PC-3 (cell line): ENCODE data around the gene EZR. TPM values are rescaled to one million over a fixed set of nuclear protein-coding genes. Genes with fewer than 3 reads are reported as not detected.

Experiments
- ATAC-seq: fragments of 200-7000 bp; cut with Tn5 transposase; 2 replicates; pipeline ENCODE4 v1.9.1; 2020; ENCODE audit warnings: mild to moderate bottlenecking, moderate library complexity
- BruUV-seq: library from RNA; stranded (reverse); fragments of 400-500 nt; replicated peaks from 2 replicates; lab custom pipeline; 2021; lab: Mats Ljungman, UMichigan
- CTCF ChIA-PET: fragments of 300-600 bp; sonication (Branson Sonifier 250); formaldehyde crosslinking; loops from one replicate; lab custom pipeline; 2022; ENCODE audit warnings: antibody characterized with exemption; lab: Charles Lee
- POLR2A ChIA-PET: fragments of 300-600 bp; sonication (Branson Sonifier 250); formaldehyde crosslinking; loops from one replicate; lab custom pipeline; 2022; ENCODE audit warnings: antibody characterized with exemption; ENCODE audit not compliant: unreplicated experiment; lab: Charles Lee
- DNase-seq: peaks from one replicate; pipeline ENCODE4 v3.0.0-alpha.2; 2015
- H2AFZ ChIP-seq: fragments of 300-600 bp; sonication (generic); 2 replicates; pipeline ENCODE4 v1.6.0; 2016; ENCODE audit warnings: antibody characterized with exemption, low read length
- H3F3A ChIP-seq: fragments of 300-600 bp; sonication (generic); one replicate; pipeline ENCODE4 v1.6.0; 2017; ENCODE audit warnings: antibody characterized with exemption, low read length, control low read depth, mild to moderate bottlenecking; ENCODE audit not compliant: unreplicated experiment
- H3K27ac ChIP-seq: fragments of 300-600 bp; sonication (generic); 2 replicates; pipeline ENCODE4 v1.5.1; 2016; ENCODE audit warnings: mild to moderate bottlenecking, low read length
- H3K27me3 ChIP-seq: fragments of 300-600 bp; sonication (generic); 2 replicates; pipeline ENCODE4 v1.6.1; 2016; ENCODE audit warnings: low read length, mixed read lengths
- H3K36me3 ChIP-seq: fragments of 300-600 bp; sonication (generic); 2 replicates; pipeline ENCODE4 v1.6.1; 2016; ENCODE audit warnings: low read depth, mixed run types, low read length, mixed read lengths
- H3K4me1 ChIP-seq: fragments of 300-600 bp; sonication (generic); 2 replicates; pipeline ENCODE4 v1.5.1; 2016; ENCODE audit warnings: low read length; ENCODE audit not compliant: insufficient read depth
- H3K4me2 ChIP-seq: fragments of 300-600 bp; sonication (generic); 2 replicates; pipeline ENCODE4 v1.6.0; 2016; ENCODE audit warnings: low read length
- H3K4me3 ChIP-seq: fragments of 300-600 bp; sonication (generic); 2 replicates; pipeline ENCODE4 v1.5.1; 2016; ENCODE audit warnings: mild to moderate bottlenecking, low read length, mixed read lengths
- H3K79me2 ChIP-seq: fragments of 300-600 bp; sonication (generic); 2 replicates; pipeline ENCODE4 v1.6.1; 2017; ENCODE audit warnings: low read length, mixed read lengths
- H3K9ac ChIP-seq: fragments of 300-600 bp; sonication (generic); 2 replicates; pipeline ENCODE4 v1.6.0; 2016; ENCODE audit warnings: mild to moderate bottlenecking, low read length
- H3K9me2 ChIP-seq: fragments of 300-600 bp; sonication (generic); replicated peaks from 2 replicates; pipeline ENCODE4 v1.6.1; 2016; ENCODE audit warnings: mixed run types, low read length, mixed read lengths
- H3K9me3 ChIP-seq: fragments of 300-600 bp; sonication (generic); 2 replicates; pipeline ENCODE4 v1.6.1; 2016; ENCODE audit warnings: low read length, mixed read lengths
- H4K20me1 ChIP-seq: fragments of 300-600 bp; sonication (generic); 2 replicates; pipeline ENCODE4 v1.6.1; 2016; ENCODE audit warnings: low read length, mixed read lengths
- EZH2 ChIP-seq: fragments of 300-600 bp; sonication (generic); IDR thresholded peaks from one replicate; pipeline ENCODE4 v1.6.1; 2017; ENCODE audit warnings: antibody characterized with exemption, mild to moderate bottlenecking, low read length; ENCODE audit not compliant: unreplicated experiment
- EZH2phosphoT487 ChIP-seq: fragments of 300-600 bp; sonication (generic); IDR thresholded peaks from 2 replicates; pipeline ENCODE4 v1.6.1; 2018; ENCODE audit warnings: mild to moderate bottlenecking, antibody characterized with exemption, low read length, borderline replicate concordance
- intact Hi-C: fragments of 100-400 bp; cut with micrococcal nuclease; formaldehyde crosslinking; loops from 2 replicates; pipeline ENCODE4 v1.9.0; 2023
- total RNA-seq: library from RNA; depleted of rRNA; stranded (reverse); fragments of >200 nt; gene quantifications from 2 replicates; pipeline ENCODE4 v1.2.3, GENCODE V29; 2014
- TF ChIP-seq, protein P1 (sequence below): fragments of 300-600 bp; sonication (generic); conservative IDR thresholded peaks from 2 replicates; pipeline ENCODE4 v1.5.1; 2017; ENCODE audit warnings: antibody characterized with exemption, low read depth, mild to moderate bottlenecking, low read length

EZR gene
- total RNA-seq, 1 experiment from 2014 or later: 182 TPM

GRCh38 chr6:158735009-158735408 is 84.2 kb downstream of the EZR start:
- no peak overlapping the region for H3K4me3 ChIP-seq
- ATAC-seq (no peak), DNase-seq (no peak)
- TF ChIP-seq, protein P1, sequence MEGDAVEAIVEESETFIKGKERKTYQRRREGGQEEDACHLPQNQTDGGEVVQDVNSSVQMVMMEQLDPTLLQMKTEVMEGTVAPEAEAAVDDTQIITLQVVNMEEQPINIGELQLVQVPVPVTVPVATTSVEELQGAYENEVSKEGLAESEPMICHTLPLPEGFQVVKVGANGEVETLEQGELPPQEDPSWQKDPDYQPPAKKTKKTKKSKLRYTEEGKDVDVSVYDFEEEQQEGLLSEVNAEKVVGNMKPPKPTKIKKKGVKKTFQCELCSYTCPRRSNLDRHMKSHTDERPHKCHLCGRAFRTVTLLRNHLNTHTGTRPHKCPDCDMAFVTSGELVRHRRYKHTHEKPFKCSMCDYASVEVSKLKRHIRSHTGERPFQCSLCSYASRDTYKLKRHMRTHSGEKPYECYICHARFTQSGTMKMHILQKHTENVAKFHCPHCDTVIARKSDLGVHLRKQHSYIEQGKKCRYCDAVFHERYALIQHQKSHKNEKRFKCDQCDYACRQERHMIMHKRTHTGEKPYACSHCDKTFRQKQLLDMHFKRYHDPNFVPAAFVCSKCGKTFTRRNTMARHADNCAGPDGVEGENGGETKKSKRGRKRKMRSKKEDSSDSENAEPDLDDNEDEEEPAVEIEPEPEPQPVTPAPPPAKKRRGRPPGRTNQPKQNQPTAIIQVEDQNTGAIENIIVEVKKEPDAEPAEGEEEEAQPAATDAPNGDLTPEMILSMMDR: no peak
- TF ChIP-seq EZH2phosphoT487 (no peak), EZH2 (no peak)
- H3K9me2 ChIP-seq: no peaks in the 10 kb centered on the region
- no TSS peak for BruUV-seq
- no peaks in the 10 kb centered on the region for H3K79me2 ChIP-seq
- no peak overlapping the region for H3K27ac ChIP-seq
- H3K4me2 ChIP-seq: no peak overlapping the region
- peaks cover 18% of the 10 kb centered on the region for H3K4me1 ChIP-seq
- H3K9ac ChIP-seq: no peak overlapping the region
- H3K36me3 ChIP-seq: peaks cover 3% of the 10 kb centered on the region; the same call in 1 of the 2 replicates
- H3K9me3 ChIP-seq: 0 out of 2 replicates have a peak, but pooled peaks cover 10% of the 10 kb centered on the region
- ChIA-PET CTCF (no interaction called here), POLR2A (no interaction called here)
- H3K27me3 ChIP-seq: no peaks in the 10 kb centered on the region
- H4K20me1 ChIP-seq: no peaks in the 10 kb centered on the region
- intact Hi-C loops: no loop called here
- no peak overlapping the region for H2AFZ ChIP-seq
- H3F3A ChIP-seq: no peaks in the 10 kb centered on the region

DNA sequence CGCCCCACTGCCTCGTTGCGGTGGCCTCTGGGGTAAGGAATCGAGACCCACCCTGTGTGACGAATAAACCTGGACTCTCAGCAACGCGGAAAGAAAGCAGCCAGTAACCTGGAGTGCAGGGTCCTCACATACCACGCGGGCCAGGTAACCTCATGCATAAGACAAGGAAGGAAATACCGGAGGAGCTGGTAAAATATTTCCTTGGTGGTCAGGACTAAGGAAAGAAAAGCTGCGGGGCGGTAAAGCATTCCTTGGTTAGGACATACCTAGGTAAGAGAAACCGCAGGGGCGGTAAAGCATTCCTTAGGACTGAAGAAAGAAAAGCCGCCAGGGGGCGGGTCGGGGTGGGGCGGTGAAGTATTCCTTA is 88.6 kb downstream of the EZR start:
- POLR2A ChIA-PET: interaction anchor here (0.6 kb wide), 1 partner anchor 15 kb away, joined by 6 read pairs; no protein-coding TSS in a partner anchor
- Histone ChIP-seq H3K4me3 (no peak overlapping the region), H3K9me2 (no peaks in the 10 kb centered on the region), H3K36me3 (peaks cover 3% of the 10 kb centered on the region; the same call in 1 of the 2 replicates), H2AFZ (no peak overlapping the region), H3K79me2 (no peaks in the 10 kb centered on the region), H3K4me2 (no peak overlapping the region), H3K9me3 (0 out of 2 replicates have a peak, but pooled peaks cover 10% of the 10 kb centered on the region), H3K9ac (no peak overlapping the region), H4K20me1 (no peaks in the 10 kb centered on the region), H3K27me3 (no peaks in the 10 kb centered on the region), H3F3A (no peaks in the 10 kb centered on the region), H3K27ac (no peak overlapping the region), H3K4me1 (no peaks in the 10 kb centered on the region)
- DNase-seq (no peak), ATAC-seq (no peak)
- CTCF ChIA-PET: no interaction called here
- TF ChIP-seq EZH2phosphoT487 (no peak), EZH2 (no peak)
- TF ChIP-seq, protein P1: no peak
- intact Hi-C loops: no loop called here
- BruUV-seq: no TSS peak

DNA sequence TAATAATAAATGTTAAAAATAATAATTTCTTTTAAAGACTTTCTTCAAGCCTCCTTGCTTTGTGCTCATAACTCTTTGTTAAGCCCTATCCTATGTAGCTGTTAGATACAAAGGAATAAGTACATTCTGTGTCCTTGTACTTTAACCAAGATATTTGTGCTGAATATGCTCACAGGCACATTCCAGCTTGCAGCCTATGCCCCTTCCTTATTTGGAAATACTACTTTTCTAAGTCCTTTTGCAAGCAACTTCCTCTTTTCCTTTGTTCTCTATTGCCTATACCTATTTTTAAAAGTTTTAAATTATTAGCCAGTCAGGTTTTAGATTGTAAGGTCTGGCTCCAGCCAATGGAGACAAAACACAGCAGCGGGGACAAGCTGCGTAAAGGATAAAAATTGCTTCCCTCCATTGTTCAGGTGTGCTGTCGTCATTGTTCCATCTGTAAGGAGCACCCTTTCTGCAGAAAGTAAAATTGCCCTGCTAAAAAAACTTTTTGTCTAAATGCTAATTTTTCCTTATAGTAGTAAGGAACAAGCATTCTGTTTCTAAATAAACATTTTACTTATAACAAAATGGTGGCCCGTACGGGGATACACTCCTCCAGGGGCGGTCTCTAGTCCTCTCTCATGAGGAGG is 89.1 kb downstream of the EZR start:
- Histone ChIP-seq H3K79me2 (no peaks in the 10 kb centered on the region), H4K20me1 (no peaks in the 10 kb centered on the region), H2AFZ (no peak overlapping the region), H3K27ac (no peak overlapping the region), H3F3A (no peaks in the 10 kb centered on the region), H3K36me3 (peaks cover 3% of the 10 kb centered on the region; the same call in 1 of the 2 replicates), H3K4me2 (no peak overlapping the region), H3K27me3 (no peaks in the 10 kb centered on the region), H3K9me2 (no peaks in the 10 kb centered on the region), H3K4me1 (no peaks in the 10 kb centered on the region), H3K9ac (no peak overlapping the region), H3K9me3 (0 out of 2 replicates have a peak, but pooled peaks cover 6% of the 10 kb centered on the region), H3K4me3 (no peak overlapping the region)
- ChIA-PET CTCF (no interaction called here), POLR2A (no interaction called here)
- intact Hi-C loops: no loop called here
- no TSS peak for BruUV-seq
- DNase-seq (no peak), ATAC-seq (no peak)
- no peak for TF ChIP-seq EZH2phosphoT487
- TF ChIP-seq, protein P1: no peak
